ENCODE measurements around the gene KATNBL1. TPM values are rescaled to one million over a fixed set of nuclear protein-coding genes. Genes with fewer than 3 reads are reported as not detected.

KATNBL1 gene
- total RNA-seq, 2 donors from 2014 or later = 45.8 to 50.3 TPM

- intact Hi-C loops (cut with DNase I) = loop anchor here (10.0 kb wide), 1 partner anchor 113 kb away; the partner anchor contains the start of gene KATNBL1
- Histone ChIP-seq H3K36me3 (replicated peaks in 1 of 2; ENCODE audit: insufficient read depth in 1 of 2, low read depth in 2 of 2) (no peaks in the 10 kb centered on the region), H3K27ac (peak within 1 kb of the TSS; percentile 72 to 88 (median 86)), H3K27me3 (no peaks in the 10 kb centered on the region), H3K4me1 (peaks cover 20% of the 10 kb centered on the region), H3K9me3 (no peaks in the 10 kb centered on the region), H3K4me3 (peak within 1 kb of the TSS; percentile 98 to 99)
- ATAC-seq = peak; percentile 100
- 0 to 1% methylated on average over 23 to 48 of the region's 48 CpGs for WGBS, 2 donors
- TF ChIP-seq, protein P1, sequence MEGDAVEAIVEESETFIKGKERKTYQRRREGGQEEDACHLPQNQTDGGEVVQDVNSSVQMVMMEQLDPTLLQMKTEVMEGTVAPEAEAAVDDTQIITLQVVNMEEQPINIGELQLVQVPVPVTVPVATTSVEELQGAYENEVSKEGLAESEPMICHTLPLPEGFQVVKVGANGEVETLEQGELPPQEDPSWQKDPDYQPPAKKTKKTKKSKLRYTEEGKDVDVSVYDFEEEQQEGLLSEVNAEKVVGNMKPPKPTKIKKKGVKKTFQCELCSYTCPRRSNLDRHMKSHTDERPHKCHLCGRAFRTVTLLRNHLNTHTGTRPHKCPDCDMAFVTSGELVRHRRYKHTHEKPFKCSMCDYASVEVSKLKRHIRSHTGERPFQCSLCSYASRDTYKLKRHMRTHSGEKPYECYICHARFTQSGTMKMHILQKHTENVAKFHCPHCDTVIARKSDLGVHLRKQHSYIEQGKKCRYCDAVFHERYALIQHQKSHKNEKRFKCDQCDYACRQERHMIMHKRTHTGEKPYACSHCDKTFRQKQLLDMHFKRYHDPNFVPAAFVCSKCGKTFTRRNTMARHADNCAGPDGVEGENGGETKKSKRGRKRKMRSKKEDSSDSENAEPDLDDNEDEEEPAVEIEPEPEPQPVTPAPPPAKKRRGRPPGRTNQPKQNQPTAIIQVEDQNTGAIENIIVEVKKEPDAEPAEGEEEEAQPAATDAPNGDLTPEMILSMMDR (IDR thresholded peaks at IDR 0.05) = peak in 1 of 7 experiments; percentile 29
- TF ChIP-seq POLR2A (IDR thresholded peaks at IDR 0.05) = peak; percentile 78 to 96 (median 95)
- DNase-seq = peak; percentile 99
These were observed 108.3 kb downstream of the KATNBL1 start, which contains the start of the genes EMC7 and PGBD4 for GRCh38 chr15:34101366-34102174. Gene EMC7, minus strand, starts transcription at chr15:34101862. Its CDS starts 23 bp downstream, at chr15:34101839. Gene PGBD4, plus strand, starts transcription at chr15:34102083. Its CDS starts 449 bp downstream, at chr15:34102532.

DNA sequence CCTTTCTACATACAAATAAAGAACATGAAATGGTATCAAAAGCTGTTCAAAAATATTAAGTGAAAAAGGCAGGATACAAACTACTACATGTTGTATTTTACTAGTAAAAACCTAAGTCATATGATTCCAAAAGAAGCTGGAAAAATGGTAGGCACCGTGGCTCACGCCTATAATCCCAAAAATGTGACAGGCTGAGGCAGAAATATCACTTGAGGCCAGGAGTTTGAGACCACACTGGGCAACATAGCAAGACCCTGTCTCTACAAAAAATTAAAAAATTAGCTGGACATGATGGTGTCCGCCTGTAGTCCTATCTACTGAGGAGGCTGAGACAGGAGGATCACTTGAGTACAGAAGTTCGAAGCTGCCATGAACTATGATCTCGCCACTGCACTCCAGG lies 110.0 kb downstream of the KATNBL1 start:
- no peak for TF ChIP-seq POLR2A (IDR thresholded peaks at IDR 0.05)
- TF ChIP-seq, protein P1 (IDR thresholded peaks at IDR 0.05) = no peak
- DNase-seq (no peak), ATAC-seq (no peak)
- Histone ChIP-seq H3K27ac (no peak overlapping the region), H3K4me3 (no peak overlapping the region), H3K36me3 (replicated peaks in 1 of 2; ENCODE audit: insufficient read depth in 1 of 2, low read depth in 2 of 2) (peaks cover 0 to 2% of the 10 kb centered on the region in 2 donors), H3K4me1 (peaks cover 20% of the 10 kb centered on the region), H3K27me3 (no peaks in the 10 kb centered on the region), H3K9me3 (no peaks in the 10 kb centered on the region)
- intact Hi-C loops (cut with DNase I) = loop anchor here (10.0 kb wide), 2 partner anchors 115 to 135 kb away; partner anchors contain the start of gene KATNBL1
- WGBS, 2 donors = 94 to 99% methylated on average over 5 of the region's 5 CpGs

Other genes starting within 250 kb of the KATNBL1 start
- not detected for gene CHRM5, start 241.6 kb downstream of the KATNBL1 start, total RNA-seq
- gene AVEN, start 170.9 kb downstream of the KATNBL1 start, total RNA-seq = 10 to 100 TPM; 10.5 to 12.2 TPM
- 10 to 100 TPM; 27.4 to 27.8 TPM for gene EMC7, start 108.2 kb downstream of the KATNBL1 start, total RNA-seq
- 1 to 10 TPM; 1.0 to 4.6 TPM for gene PGBD4, start 108.0 kb downstream of the KATNBL1 start, total RNA-seq
- 10 to 100 TPM; 46.5 to 52.9 TPM for gene EMC4, start 14.9 kb upstream of the KATNBL1 start, total RNA-seq
- 10 to 100 TPM; 15.0 to 16.2 TPM for gene SLC12A6, start 127.7 kb upstream of the KATNBL1 start, total RNA-seq
- gene NOP10, start 133.0 kb upstream of the KATNBL1 start, total RNA-seq = 10 to 100 TPM; 25.7 to 32.4 TPM
- gene NUTM1, start 133.2 kb upstream of the KATNBL1 start, total RNA-seq = not detected
- gene LPCAT4, start 157.1 kb upstream of the KATNBL1 start, total RNA-seq = 10 to 100 TPM; 13.5 to 16.5 TPM
- gene GOLGA8A, start 227.7 kb upstream of the KATNBL1 start, total RNA-seq = 100 to 1,000 TPM in 1 of 2 donors, 10 to 100 TPM in 1; 65.6 to 124 TPM